Chondrocyte (in vitro differentiated cells): Measurements from ENCODE around the gene TMEM244. TPM values are rescaled to one million over a fixed set of nuclear protein-coding genes. Genes with fewer than 3 reads are reported as not detected.

ENCODE experiments used
- DNase-seq: peaks from one replicate; pipeline ENCODE4 v3.0.0; 2021; ENCODE audit warnings: mixed read lengths, low spot score
- H3K27ac Mint-ChIP-seq: one replicate; pipeline ENCODE4 v1.8.0; 2021; ENCODE audit warnings: mild to moderate bottlenecking, moderate library complexity, mixed read lengths; ENCODE audit not compliant: unreplicated experiment
- H3K27me3 Mint-ChIP-seq: 2 replicates; pipeline ENCODE4 v1.8.0; 2021; ENCODE audit warnings: low read depth, mixed read lengths
- H3K36me3 Mint-ChIP-seq: 2 replicates; pipeline ENCODE4 v1.8.0; 2021; ENCODE audit warnings: low read depth, mixed read lengths
- H3K4me1 Mint-ChIP-seq: 2 replicates; pipeline ENCODE4 v1.8.0; 2021; ENCODE audit warnings: low read depth, mild to moderate bottlenecking, mixed read lengths
- H3K4me3 Mint-ChIP-seq: one replicate; pipeline ENCODE4 v1.8.0; 2021; ENCODE audit warnings: mild to moderate bottlenecking, moderate library complexity, mixed read lengths; ENCODE audit not compliant: unreplicated experiment
- H3K9me3 Mint-ChIP-seq: 2 replicates; pipeline ENCODE4 v1.8.0; 2021; ENCODE audit warnings: low read depth, mixed read lengths
- CTCF ChIP-seq: fragments of 200-600 bp; sonication (generic); IDR thresholded peaks from 2 replicates; pipeline ENCODE4 v1.5.0; 2021; ENCODE audit warnings: antibody characterized with exemption, mild to moderate bottlenecking, moderate library complexity
- total RNA-seq: library from RNA; stranded (reverse); gene quantifications from 3 replicates; pipeline ENCODE4 v1.2.1, GENCODE V29; 2021

Gene TMEM244
- total RNA-seq, 1 donor from 2014 or later, result not detected

- Mint-ChIP-seq H3K4me3 (no peak overlapping the region), H3K4me1 (peaks cover 27% of the 10 kb centered on the region), H3K36me3 (no peaks in the 10 kb centered on the region), H3K9me3 (peaks cover 3% of the 10 kb centered on the region), H3K27ac (peak overlapping the region; percentile 86), H3K27me3 (no peaks in the 10 kb centered on the region)
- DNase-seq, result no peak
- no peak for TF ChIP-seq CTCF
Observed at GRCh38 chr6:129859524-129859923, 1.6 kb downstream of the TMEM244 start.

- peaks cover 27% of the 10 kb centered on the region for H3K4me1 Mint-ChIP-seq
- no peaks in the 10 kb centered on the region for H3K27me3 Mint-ChIP-seq
Observed at GRCh38 chr6:129857838-129858237, 3.3 kb downstream of the TMEM244 start.

GRCh38 chr6:129853996-129854711 lies 7.0 kb downstream of the TMEM244 start:
- Mint-ChIP-seq H3K27ac (no peak overlapping the region), H3K4me3 (no peak overlapping the region), H3K9me3 (peaks cover 3% of the 10 kb centered on the region), H3K4me1 (peaks cover 2% of the 10 kb centered on the region), H3K36me3 (no peaks in the 10 kb centered on the region), H3K27me3 (no peaks in the 10 kb centered on the region)
- no peak for DNase-seq
- no peak for TF ChIP-seq CTCF

More at GRCh38 chr6:129857838-129858237, 3.3 kb downstream of the TMEM244 start:
- no peak for DNase-seq
- no peak overlapping the region for H3K4me3 Mint-ChIP-seq
- no peak for TF ChIP-seq CTCF
- H3K9me3 Mint-ChIP-seq, result peaks cover 3% of the 10 kb centered on the region
- no peaks in the 10 kb centered on the region for H3K36me3 Mint-ChIP-seq
- H3K27ac Mint-ChIP-seq, result no peak overlapping the region

GRCh38 chr6:129852257-129852858 lies 8.8 kb downstream of the TMEM244 start:
- Mint-ChIP-seq H3K9me3 (peaks cover 3% of the 10 kb centered on the region), H3K27me3 (no peaks in the 10 kb centered on the region), H3K4me1 (no peaks in the 10 kb centered on the region), H3K36me3 (no peaks in the 10 kb centered on the region), H3K4me3 (no peak overlapping the region), H3K27ac (no peak overlapping the region)
- TF ChIP-seq CTCF, result no peak
- no peak for DNase-seq

GRCh38 chr6:129849456-129849855 lies 11.7 kb downstream of the TMEM244 start:
- no peak for DNase-seq
- TF ChIP-seq CTCF, result no peak
- Mint-ChIP-seq H3K9me3 (no peaks in the 10 kb centered on the region), H3K4me1 (peaks cover 3% of the 10 kb centered on the region), H3K27me3 (no peaks in the 10 kb centered on the region), H3K4me3 (no peak overlapping the region), H3K27ac (no peak overlapping the region), H3K36me3 (no peaks in the 10 kb centered on the region)
